Activated CD4-positive, alpha-beta T cell treated with anti-CD3 and anti-CD28 coated beads, Interleukin-2, amount 10 ng/mL, durations not matched to agents 7 days and 5 days (primary cell): ENCODE data around the gene PLAAT4. TPM values are rescaled to one million over a fixed set of nuclear protein-coding genes. Genes with fewer than 3 reads are reported as not detected.

Source experiments
- CTCF ChIA-PET: fragments of 350-600 bp; sonication (Branson Sonifier 250); formaldehyde crosslinking; loops from one replicate; lab custom pipeline; 2021; ENCODE audit warnings: antibody characterized with exemption; lab: Charles Lee
- POLR2A ChIA-PET: fragments of 350-600 bp; sonication (Branson Sonifier 250); formaldehyde crosslinking; loops from one replicate; lab custom pipeline; 2021; ENCODE audit warnings: antibody characterized with exemption; lab: Charles Lee
- DNase-seq: peaks from one replicate; pipeline ENCODE4 v3.0.0-alpha.2; 2020
- H3K27ac Mint-ChIP-seq: one replicate; pipeline ENCODE4 v1.8.0; 2021; ENCODE audit warnings: mild to moderate bottlenecking, moderate library complexity, mixed read lengths
- H3K27me3 Mint-ChIP-seq: one replicate; pipeline ENCODE4 v1.8.0; 2021; ENCODE audit warnings: mixed read lengths
- H3K36me3 Mint-ChIP-seq: one replicate; pipeline ENCODE4 v1.8.0; 2021; ENCODE audit warnings: low read depth, mixed read lengths
- H3K4me1 Mint-ChIP-seq: one replicate; pipeline ENCODE4 v1.8.0; 2021; ENCODE audit warnings: mixed read lengths
- H3K4me3 Mint-ChIP-seq: one replicate; pipeline ENCODE4 v1.8.0; 2021; ENCODE audit warnings: mild to moderate bottlenecking, moderate library complexity, mixed read lengths
- H3K9me3 Mint-ChIP-seq: one replicate; pipeline ENCODE4 v1.8.0; 2021; ENCODE audit warnings: mixed read lengths
- total RNA-seq, 2 experiments: library from RNA; stranded (reverse); gene quantifications; one replicate each; pipeline ENCODE4 v1.2.3, GENCODE V29; 2021

The PLAAT4 gene
- total RNA-seq, 2 experiments from 2014 or later, result 136 to 137 TPM

- no peak for DNase-seq
- ChIA-PET CTCF (no interaction called here), POLR2A (no interaction called here)
- Mint-ChIP-seq H3K36me3 (peaks cover 13% of the 10 kb centered on the region), H3K27me3 (peaks cover 5% of the 10 kb centered on the region), H3K27ac (no peak overlapping the region), H3K4me3 (no peak overlapping the region), H3K4me1 (peaks cover 18% of the 10 kb centered on the region), H3K9me3 (peaks cover 25% of the 10 kb centered on the region)
Measured at GRCh38 chr11:63503492-63503891, 33.1 kb upstream of the PLAAT4 start.

DNA sequence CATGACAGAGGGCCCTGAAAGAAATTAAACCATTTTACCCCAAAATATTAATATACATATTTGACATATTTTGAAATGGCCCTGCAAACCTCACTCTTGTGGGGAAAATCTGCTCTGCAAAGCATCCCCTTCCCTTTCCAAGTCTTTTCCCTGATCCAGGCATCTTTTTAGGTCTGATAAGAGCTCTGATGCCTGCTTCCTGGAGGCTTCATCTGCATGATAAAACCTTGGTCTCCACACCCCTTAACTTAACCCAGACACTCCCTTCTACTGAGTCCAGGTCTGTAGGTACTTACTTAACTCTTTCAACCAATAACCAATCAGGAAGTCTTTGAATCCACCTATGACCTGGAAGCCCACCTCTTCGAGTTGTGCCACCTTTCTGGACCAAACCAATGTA lies 32.6 kb upstream of the PLAAT4 start:
- Mint-ChIP-seq H3K27ac (no peak overlapping the region), H3K4me1 (peaks cover 18% of the 10 kb centered on the region), H3K27me3 (peaks cover 5% of the 10 kb centered on the region), H3K36me3 (peaks cover 13% of the 10 kb centered on the region), H3K9me3 (peaks cover 25% of the 10 kb centered on the region), H3K4me3 (no peak overlapping the region)
- no peak for DNase-seq
- CTCF ChIA-PET, result no interaction called here
- POLR2A ChIA-PET, result no interaction called here

DNA sequence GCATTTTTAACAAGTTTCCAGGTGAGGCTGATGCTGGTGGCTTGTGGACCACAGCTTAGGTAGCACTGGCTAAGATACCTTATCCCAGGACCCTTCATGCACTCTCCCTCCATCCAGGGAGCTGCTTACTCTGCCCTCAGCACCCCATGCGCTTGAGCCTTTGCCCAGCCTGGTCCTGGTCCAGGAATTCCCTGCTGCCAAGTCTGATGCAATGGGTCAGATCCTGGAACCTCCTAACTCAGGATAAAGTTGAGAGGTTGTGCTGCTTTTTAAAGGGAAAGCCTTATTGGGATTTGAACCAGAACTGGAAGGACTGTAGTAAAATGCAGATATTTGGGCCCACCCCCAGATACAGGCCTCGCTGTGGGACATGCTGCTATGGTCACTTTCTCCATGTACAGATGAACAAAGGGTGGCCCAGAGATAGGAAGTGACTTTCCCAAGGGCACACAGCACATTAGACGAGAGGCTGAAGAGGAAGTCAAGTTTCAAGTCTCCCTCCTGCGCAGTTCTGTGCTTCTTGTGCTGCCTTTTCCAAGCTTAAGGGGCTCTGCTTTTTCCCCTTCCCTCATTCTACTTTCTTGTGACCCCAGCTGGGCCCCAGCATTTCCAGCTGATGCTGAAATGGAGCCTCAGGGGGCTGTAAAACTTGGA lies 31.5 kb upstream of the PLAAT4 start:
- no peak overlapping the region for H3K4me3 Mint-ChIP-seq

DNA sequence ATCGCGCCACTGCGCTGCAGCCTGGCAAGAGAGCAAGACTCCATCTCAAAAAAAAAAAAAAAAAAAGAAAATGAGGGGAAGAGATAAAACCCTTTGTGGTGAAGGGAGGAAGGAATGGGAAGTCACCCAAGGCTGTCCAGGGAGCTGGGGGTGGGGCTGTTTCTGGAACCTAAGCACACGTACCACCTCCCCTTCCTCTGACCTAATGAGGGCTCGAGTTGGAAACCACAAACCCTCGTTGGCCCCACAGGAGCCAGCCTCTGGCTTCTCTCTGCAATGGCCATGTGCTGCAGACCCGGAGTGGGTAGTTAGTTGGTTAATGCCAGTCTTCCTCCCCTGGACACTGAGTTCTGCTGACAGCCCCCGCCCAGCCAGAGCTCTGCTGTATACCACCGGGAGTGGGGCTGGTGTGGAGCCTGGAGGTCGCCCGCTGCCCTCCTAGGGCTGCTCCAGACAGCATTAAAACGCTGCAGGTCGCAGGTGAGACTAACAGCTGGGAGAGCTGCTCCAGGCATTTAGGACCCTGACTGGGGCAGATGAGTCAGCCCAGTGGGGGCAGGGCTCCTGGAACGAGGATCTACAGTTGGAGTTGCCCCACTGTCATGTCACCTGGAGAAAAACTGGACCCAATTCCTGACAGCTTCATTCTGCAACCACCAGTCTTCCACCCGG lies 30.6 kb upstream of the PLAAT4 start, which contains the start of gene LGALS12:
TSS of gene LGALS12 (plus strand) at position 228 of the 672 bp plus-strand sequence. CDS start at position 603, 375 bp downstream.
- peaks cover 2% of the 10 kb centered on the region for H3K27me3 Mint-ChIP-seq
- peaks cover 7% of the 10 kb centered on the region for H3K36me3 Mint-ChIP-seq
- H3K27ac Mint-ChIP-seq, result peak within 1 kb of the TSS; percentile 57
- H3K4me3 Mint-ChIP-seq, result no peak within 1 kb of the TSS
- no peak for DNase-seq
- POLR2A ChIA-PET, result no interaction called here
- CTCF ChIA-PET, result interaction anchor here (0.6 to 1.6 kb wide), 3 partner anchors 15 to 487 kb away, joined by 3 to 5 read pairs (median 3); no protein-coding TSS in a partner anchor
- peaks cover 8% of the 10 kb centered on the region for H3K9me3 Mint-ChIP-seq
- H3K4me1 Mint-ChIP-seq, result peaks cover 18% of the 10 kb centered on the region

More for the DNA sequence above, 31.5 kb upstream of the PLAAT4 start:
- CTCF ChIA-PET, result no interaction called here
- peaks cover 5% of the 10 kb centered on the region for H3K27me3 Mint-ChIP-seq
- no peak overlapping the region for H3K27ac Mint-ChIP-seq
- no peak for DNase-seq
- peaks cover 13% of the 10 kb centered on the region for H3K36me3 Mint-ChIP-seq
- peaks cover 16% of the 10 kb centered on the region for H3K9me3 Mint-ChIP-seq
- POLR2A ChIA-PET, result no interaction called here
- peaks cover 18% of the 10 kb centered on the region for H3K4me1 Mint-ChIP-seq

- ChIA-PET POLR2A (no interaction called here), CTCF (interaction anchor here (0.6 to 1.9 kb wide), 5 partner anchors 9 to 332 kb away, joined by 3 to 4 read pairs (median 3); partner anchors contain the start of genes MARK2 and PLAAT5)
- no peak overlapping the region for H3K4me3 Mint-ChIP-seq
- H3K4me1 Mint-ChIP-seq, result peaks cover 18% of the 10 kb centered on the region
- peaks cover 7% of the 10 kb centered on the region for H3K9me3 Mint-ChIP-seq
- no peak for DNase-seq
- H3K27me3 Mint-ChIP-seq, result peaks cover 2% of the 10 kb centered on the region
- H3K36me3 Mint-ChIP-seq, result peaks cover 7% of the 10 kb centered on the region
- H3K27ac Mint-ChIP-seq, result no peak overlapping the region
Measured at GRCh38 chr11:63506876-63507275, 29.7 kb upstream of the PLAAT4 start.

GRCh38 chr11:63507511-63507910 lies 29.1 kb upstream of the PLAAT4 start:
- peaks cover 4% of the 10 kb centered on the region for H3K36me3 Mint-ChIP-seq
- H3K4me3 Mint-ChIP-seq, result no peak overlapping the region
- peaks cover 2% of the 10 kb centered on the region for H3K27me3 Mint-ChIP-seq
- POLR2A ChIA-PET, result no interaction called here
- H3K9me3 Mint-ChIP-seq, result peaks cover 4% of the 10 kb centered on the region
- CTCF ChIA-PET, result interaction anchor here (0.6 to 1.9 kb wide), 4 partner anchors 9 to 331 kb away, joined by 3 to 4 read pairs (median 3); partner anchors contain the start of genes MARK2 and PLAAT5
- DNase-seq, result no peak
- H3K4me1 Mint-ChIP-seq, result peaks cover 12% of the 10 kb centered on the region
- H3K27ac Mint-ChIP-seq, result no peak overlapping the region

DNA sequence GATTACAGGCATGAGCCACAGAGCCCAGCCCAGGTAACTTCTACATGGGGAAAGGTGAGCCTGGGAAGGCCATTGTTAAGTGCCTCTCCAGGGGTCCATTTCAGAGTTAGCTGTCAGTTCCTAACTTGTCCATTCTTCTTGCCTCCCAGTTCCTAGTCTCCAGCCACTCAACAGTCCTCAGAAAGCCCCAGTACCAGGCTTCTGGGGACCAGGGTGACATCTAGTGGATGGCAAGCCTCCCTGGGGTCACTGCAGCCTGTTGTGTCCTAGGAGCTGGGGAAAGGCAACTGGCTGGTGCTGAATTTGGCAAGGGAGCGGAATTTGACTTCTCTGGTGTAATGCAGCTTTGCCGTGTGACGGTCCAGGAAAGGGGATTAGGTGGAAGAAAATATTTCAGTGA lies 28.6 kb upstream of the PLAAT4 start:
- no peak overlapping the region for H3K27ac Mint-ChIP-seq
- peak; percentile 13 for DNase-seq
- ChIA-PET POLR2A (no interaction called here), CTCF (interaction anchor here (0.7 to 1.9 kb wide), 3 partner anchors 8 to 28 kb away, joined by 3 to 4 read pairs (median 3); no protein-coding TSS in a partner anchor)
- no peak overlapping the region for H3K4me3 Mint-ChIP-seq
- peaks cover 2% of the 10 kb centered on the region for H3K27me3 Mint-ChIP-seq
- peaks cover 8% of the 10 kb centered on the region for H3K4me1 Mint-ChIP-seq
- peaks cover under 1% of the 10 kb centered on the region for H3K36me3 Mint-ChIP-seq
- H3K9me3 Mint-ChIP-seq, result peaks cover 1% of the 10 kb centered on the region

DNA sequence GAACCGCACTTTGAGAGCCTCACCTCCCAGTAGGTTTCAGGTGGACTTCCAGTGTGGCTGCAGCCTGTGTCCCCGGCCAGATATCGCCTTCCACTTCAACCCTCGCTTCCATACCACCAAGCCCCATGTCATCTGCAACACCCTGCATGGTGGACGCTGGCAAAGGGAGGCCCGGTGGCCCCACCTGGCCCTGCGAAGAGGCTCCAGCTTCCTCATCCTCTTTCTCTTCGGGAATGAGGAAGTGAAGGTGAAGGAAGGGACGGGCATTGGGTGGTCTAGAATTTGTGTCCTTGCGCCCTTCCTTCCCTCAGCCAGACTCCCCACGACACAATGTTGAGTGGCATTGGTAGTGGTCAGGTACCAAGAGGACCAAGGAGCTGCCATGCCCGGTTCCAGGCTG lies 27.9 kb upstream of the PLAAT4 start:
- ChIA-PET POLR2A (no interaction called here), CTCF (interaction anchor here (0.7 to 1.9 kb wide), 2 partner anchors 9 to 29 kb away, joined by 3 to 4 read pairs; no protein-coding TSS in a partner anchor)
- H3K9me3 Mint-ChIP-seq, result no peaks in the 10 kb centered on the region
- H3K27me3 Mint-ChIP-seq, result peaks cover 2% of the 10 kb centered on the region
- no peak for DNase-seq
- no peak overlapping the region for H3K4me3 Mint-ChIP-seq
- no peak overlapping the region for H3K27ac Mint-ChIP-seq
- no peaks in the 10 kb centered on the region for H3K36me3 Mint-ChIP-seq
- H3K4me1 Mint-ChIP-seq, result peaks cover 7% of the 10 kb centered on the region

DNA sequence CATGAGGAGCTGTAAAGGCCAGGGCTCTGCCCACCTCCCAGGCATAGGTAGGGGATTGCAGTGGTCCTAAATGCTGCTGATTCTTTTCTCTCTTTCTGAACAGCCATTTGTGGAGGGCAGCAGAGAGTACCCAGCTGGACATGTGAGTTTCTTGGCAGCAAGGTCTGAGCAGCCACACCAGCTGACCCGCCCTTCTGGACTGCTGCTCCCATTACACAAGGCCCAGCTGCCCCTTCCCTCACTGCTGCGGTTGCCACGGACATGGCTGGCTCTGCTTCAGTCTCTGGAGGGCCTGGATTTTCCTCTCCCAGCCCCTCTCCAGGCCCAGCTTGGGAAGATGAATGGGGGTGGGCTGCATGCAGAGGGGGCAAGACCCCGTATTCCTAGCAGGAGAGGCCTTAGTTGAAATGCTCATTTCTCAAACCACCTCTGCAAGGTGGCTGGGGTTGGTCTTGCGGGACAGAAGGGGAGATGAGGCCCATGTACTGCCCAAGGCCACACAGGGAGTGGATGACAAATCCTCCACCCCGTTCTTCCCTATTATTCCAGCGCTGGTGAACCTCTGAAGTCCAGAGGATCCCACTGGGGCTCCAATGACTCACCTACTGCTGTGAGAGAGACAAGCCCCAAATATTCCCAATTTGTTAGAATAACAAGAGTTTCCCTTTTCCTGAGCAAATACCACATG lies 26.1 kb upstream of the PLAAT4 start:
- H3K27ac Mint-ChIP-seq, result no peak overlapping the region
- ChIA-PET POLR2A (no interaction called here), CTCF (interaction anchor here (0.6 to 0.9 kb wide), 2 partner anchors 130 to 612 kb away, joined by 3 to 6 read pairs; no protein-coding TSS in a partner anchor)
- no peaks in the 10 kb centered on the region for H3K27me3 Mint-ChIP-seq
- H3K4me1 Mint-ChIP-seq, result peaks cover 5% of the 10 kb centered on the region
- H3K9me3 Mint-ChIP-seq, result no peaks in the 10 kb centered on the region
- no peak overlapping the region for H3K4me3 Mint-ChIP-seq
- DNase-seq, result no peak
- H3K36me3 Mint-ChIP-seq, result no peaks in the 10 kb centered on the region

DNA sequence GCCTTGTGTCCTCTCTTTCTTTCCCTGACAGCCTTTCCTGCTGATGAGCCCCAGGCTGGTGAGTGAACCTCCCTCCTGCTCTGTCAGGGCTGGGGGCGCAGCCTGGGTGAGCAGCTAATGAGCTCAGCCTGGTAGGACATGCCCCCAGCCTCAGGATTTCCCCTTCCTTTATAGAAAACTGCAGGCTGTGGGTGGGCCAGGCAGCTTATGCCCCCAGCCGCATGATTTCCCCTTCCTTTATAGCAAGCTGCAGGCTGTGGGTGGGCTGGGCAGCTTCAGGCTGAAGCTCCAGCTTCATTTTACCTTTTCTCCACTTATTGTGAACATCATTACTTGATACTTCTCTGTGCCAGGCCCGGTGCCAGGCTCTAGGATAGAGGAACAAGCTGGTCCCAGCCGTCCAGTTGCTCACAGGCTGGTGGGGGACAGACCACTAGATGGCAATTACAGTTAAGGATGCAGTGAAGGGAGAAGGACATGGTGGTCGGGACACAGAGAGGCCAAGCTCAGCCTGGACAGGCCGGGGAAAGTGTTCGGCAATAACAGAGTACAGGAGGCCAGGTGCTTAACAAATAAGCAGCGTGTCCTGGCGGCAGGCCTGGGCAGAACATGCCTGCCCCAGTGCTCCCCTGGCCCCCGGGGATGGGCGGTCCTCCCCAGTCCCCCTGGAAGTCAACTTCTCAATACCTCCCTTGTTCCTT lies 25.4 kb upstream of the PLAAT4 start:
- Mint-ChIP-seq H3K27ac (no peak overlapping the region), H3K36me3 (no peaks in the 10 kb centered on the region), H3K4me3 (no peak overlapping the region), H3K9me3 (no peaks in the 10 kb centered on the region), H3K4me1 (peaks cover under 1% of the 10 kb centered on the region), H3K27me3 (no peaks in the 10 kb centered on the region)
- POLR2A ChIA-PET, result no interaction called here
- DNase-seq, result no peak
- CTCF ChIA-PET, result interaction anchor here (0.6 to 1.7 kb wide), 3 partner anchors 32 to 613 kb away, joined by 3 to 6 read pairs (median 5); no protein-coding TSS in a partner anchor

- Mint-ChIP-seq H3K36me3 (no peaks in the 10 kb centered on the region), H3K4me3 (no peak overlapping the region), H3K27me3 (no peaks in the 10 kb centered on the region), H3K27ac (no peak overlapping the region), H3K9me3 (no peaks in the 10 kb centered on the region), H3K4me1 (no peaks in the 10 kb centered on the region)
- POLR2A ChIA-PET, result no interaction called here
- CTCF ChIA-PET, result interaction anchor here (1.7 kb wide), 1 partner anchor 33 kb away, joined by 5 read pairs; no protein-coding TSS in a partner anchor
- no peak for DNase-seq
Measured at GRCh38 chr11:63512816-63513215, 23.8 kb upstream of the PLAAT4 start.

- Mint-ChIP-seq H3K4me1 (peaks cover 12% of the 10 kb centered on the region), H3K4me3 (no peak overlapping the region), H3K27ac (no peak overlapping the region), H3K9me3 (peaks cover 2% of the 10 kb centered on the region), H3K27me3 (peaks cover 4% of the 10 kb centered on the region), H3K36me3 (no peaks in the 10 kb centered on the region)
- CTCF ChIA-PET, result interaction anchor here (1.2 to 1.5 kb wide), 2 partner anchors 9 to 21 kb away, joined by 3 to 5 read pairs; partner anchors contain the start of gene PLAAT4
- DNase-seq, result no peak
- POLR2A ChIA-PET, result no interaction called here
Measured at GRCh38 chr11:63516109-63516508, 20.5 kb upstream of the PLAAT4 start.
